ENCODE data around the gene PARD3B. TPM values are rescaled to one million over a fixed set of nuclear protein-coding genes. Genes with fewer than 3 reads are reported as not detected.

Gene PARD3B
- total RNA-seq, 2 donors from 2014 or later, result 14.7 to 25.0 TPM

DNA sequence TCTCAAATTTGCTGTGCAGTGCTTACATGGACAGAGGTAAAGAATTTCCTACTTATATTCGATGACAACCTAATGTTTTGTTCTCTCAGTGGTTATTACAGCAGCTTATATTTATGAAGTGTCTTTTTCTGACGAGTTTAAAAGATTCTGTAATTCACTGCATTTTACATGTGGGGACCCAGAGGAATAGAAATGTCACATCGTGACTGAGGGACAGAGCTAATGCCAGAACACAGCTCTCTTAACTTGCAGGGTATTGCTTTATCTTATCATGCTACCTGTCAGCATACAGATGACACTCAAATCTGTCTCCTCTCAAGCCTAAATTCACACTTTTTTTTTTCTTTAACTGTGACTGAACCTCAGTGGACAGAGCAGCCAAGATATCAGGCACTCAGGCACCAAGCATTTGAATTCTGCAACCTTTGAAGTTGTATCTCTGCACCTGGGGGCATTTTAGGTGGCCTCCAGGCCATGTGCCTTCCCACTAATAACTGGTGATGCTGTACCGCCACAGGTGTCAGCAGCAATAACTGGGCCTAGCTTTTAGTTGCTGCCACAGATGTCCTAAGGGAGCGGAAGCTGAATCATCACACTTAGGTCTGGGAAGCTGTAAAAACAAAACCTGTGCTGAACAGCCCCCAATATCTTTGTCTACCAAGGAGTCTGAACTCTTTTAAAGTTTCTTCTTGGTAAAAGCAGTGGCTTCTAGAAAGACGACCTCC lies 821.2 kb downstream of the PARD3B start:
- intact Hi-C loops (cut with DNase I), result no loop called here

DNA sequence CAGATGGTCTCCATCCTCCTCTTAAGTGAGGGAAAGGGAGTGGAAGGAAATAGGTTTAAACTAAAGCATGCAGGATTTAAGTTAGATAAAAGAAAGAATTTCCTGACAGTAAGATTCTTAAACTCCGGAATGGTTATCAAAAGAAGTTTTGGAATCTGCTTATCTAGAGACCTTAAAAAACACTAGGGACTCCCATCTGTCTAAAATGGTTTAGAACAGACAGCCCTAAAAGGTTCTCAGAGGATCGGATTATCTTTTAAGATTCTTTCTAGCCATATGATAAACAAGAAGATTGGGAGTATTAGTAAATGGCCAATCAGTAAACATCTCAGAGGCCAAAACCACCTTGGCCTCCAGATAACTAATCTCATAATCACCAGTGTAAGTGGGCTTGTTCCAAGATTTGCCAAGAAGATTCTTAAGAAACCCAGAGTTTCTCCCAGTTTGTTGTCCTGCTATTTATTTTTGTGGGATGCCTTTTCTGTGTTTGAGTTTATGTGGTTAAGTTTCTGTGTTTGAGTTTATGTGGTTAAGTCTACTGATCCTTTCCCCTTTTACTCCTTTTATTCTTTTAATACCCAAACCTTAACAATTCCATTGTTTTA lies 822.2 kb downstream of the PARD3B start:
- Histone ChIP-seq H3K27ac (no peak overlapping the region), H3K27me3 (replicated peaks; ENCODE audit: insufficient read depth) (no peaks in the 10 kb centered on the region), H3K36me3 (no peaks in the 10 kb centered on the region), H3K4me1 (replicated peaks) (no peaks in the 10 kb centered on the region), H3K4me3 (no peak overlapping the region), H3K9me3 (no peaks in the 10 kb centered on the region)
- intact Hi-C loops (cut with DNase I), result no loop called here
- no peak for DNase-seq (ENCODE audit: low spot score)
- WGBS, result 91% methylated on average over 2 of the region's 2 CpGs
- TF ChIP-seq POLR2AphosphoS5 (IDR thresholded peaks at IDR 0.05) (no peak), POLR2A (IDR thresholded peaks at IDR 0.05) (no peak)
- TF ChIP-seq, protein P1, sequence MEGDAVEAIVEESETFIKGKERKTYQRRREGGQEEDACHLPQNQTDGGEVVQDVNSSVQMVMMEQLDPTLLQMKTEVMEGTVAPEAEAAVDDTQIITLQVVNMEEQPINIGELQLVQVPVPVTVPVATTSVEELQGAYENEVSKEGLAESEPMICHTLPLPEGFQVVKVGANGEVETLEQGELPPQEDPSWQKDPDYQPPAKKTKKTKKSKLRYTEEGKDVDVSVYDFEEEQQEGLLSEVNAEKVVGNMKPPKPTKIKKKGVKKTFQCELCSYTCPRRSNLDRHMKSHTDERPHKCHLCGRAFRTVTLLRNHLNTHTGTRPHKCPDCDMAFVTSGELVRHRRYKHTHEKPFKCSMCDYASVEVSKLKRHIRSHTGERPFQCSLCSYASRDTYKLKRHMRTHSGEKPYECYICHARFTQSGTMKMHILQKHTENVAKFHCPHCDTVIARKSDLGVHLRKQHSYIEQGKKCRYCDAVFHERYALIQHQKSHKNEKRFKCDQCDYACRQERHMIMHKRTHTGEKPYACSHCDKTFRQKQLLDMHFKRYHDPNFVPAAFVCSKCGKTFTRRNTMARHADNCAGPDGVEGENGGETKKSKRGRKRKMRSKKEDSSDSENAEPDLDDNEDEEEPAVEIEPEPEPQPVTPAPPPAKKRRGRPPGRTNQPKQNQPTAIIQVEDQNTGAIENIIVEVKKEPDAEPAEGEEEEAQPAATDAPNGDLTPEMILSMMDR (IDR thresholded peaks at IDR 0.05), result no peak

More for the DNA sequence above, 821.2 kb downstream of the PARD3B start:
- Histone ChIP-seq H3K36me3 (no peaks in the 10 kb centered on the region), H3K27ac (no peak overlapping the region), H3K4me3 (no peak overlapping the region), H3K9me3 (no peaks in the 10 kb centered on the region), H3K27me3 (replicated peaks; ENCODE audit: insufficient read depth) (no peaks in the 10 kb centered on the region), H3K4me1 (replicated peaks) (no peaks in the 10 kb centered on the region)
- DNase-seq (ENCODE audit: low spot score), result no peak
- WGBS, result 89% methylated on average over 6 of the region's 6 CpGs
- TF ChIP-seq, protein P1 (IDR thresholded peaks at IDR 0.05), result no peak
- TF ChIP-seq POLR2A (IDR thresholded peaks at IDR 0.05), result no peak

DNA sequence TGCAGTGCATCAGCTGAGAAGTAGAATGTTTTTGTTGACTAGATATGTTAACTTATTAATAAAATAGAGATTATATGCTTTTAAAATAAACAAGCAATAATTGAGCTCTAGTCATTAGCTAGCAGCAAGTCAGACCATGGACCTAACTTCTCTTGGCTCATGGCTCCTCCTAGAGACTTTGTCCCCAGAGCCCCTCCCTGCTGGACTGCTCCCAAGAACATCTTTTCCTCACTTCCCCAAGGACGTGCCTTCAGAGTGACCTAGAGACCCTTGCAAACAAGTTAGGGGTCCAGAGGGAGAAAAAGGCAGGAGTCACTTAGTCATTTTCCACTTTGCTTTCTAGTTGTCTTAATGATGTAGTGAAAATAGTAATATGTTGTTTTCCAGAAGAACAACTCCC lies 824.5 kb downstream of the PARD3B start:
- no peaks in the 10 kb centered on the region for H3K4me1 ChIP-seq (replicated peaks)
- 32% methylated on average over 1 of the region's 1 CpG for WGBS
- no peak overlapping the region for H3K4me3 ChIP-seq
- no peak for TF ChIP-seq POLR2A (IDR thresholded peaks at IDR 0.05)
- TF ChIP-seq, protein P1 (IDR thresholded peaks at IDR 0.05), result no peak
- no peak overlapping the region for H3K27ac ChIP-seq
- H3K27me3 ChIP-seq (replicated peaks; ENCODE audit: insufficient read depth), result no peaks in the 10 kb centered on the region
- no peaks in the 10 kb centered on the region for H3K9me3 ChIP-seq
- no peak for DNase-seq (ENCODE audit: low spot score)
- intact Hi-C loops (cut with DNase I), result no loop called here
- no peaks in the 10 kb centered on the region for H3K36me3 ChIP-seq

DNA sequence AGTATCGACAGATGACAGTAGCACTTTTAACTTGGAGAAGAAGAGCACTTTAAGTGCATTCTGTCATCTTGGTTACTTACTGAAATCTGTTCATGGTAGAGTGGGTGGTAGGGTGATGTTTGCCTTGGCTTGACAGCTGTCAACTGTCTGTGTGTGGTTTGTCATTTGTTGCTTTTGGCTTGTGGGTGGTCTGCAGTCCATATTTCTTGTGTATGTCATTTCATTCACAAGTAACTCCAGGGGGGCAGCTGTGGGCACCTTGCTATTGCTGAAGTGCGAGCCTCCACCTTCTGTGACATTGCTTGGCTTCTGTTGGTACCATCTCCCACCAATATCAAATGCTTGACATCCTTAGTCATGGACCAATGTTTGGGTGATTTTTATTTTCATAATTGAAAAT lies 825.5 kb downstream of the PARD3B start:
- H3K36me3 ChIP-seq, result no peaks in the 10 kb centered on the region
- H3K27me3 ChIP-seq (replicated peaks; ENCODE audit: insufficient read depth), result no peaks in the 10 kb centered on the region
- no peak overlapping the region for H3K27ac ChIP-seq
- H3K4me1 ChIP-seq (replicated peaks), result no peaks in the 10 kb centered on the region
- no peaks in the 10 kb centered on the region for H3K9me3 ChIP-seq
- no peak overlapping the region for H3K4me3 ChIP-seq
- intact Hi-C loops (cut with DNase I), result no loop called here
- no peak for TF ChIP-seq POLR2A (IDR thresholded peaks at IDR 0.05)
- TF ChIP-seq POLR2AphosphoS5 (IDR thresholded peaks at IDR 0.05), result no peak
- TF ChIP-seq, protein P1 (IDR thresholded peaks at IDR 0.05), result no peak
- WGBS, result 96% methylated on average over 2 of the region's 2 CpGs
- no peak for DNase-seq (ENCODE audit: low spot score)

DNA sequence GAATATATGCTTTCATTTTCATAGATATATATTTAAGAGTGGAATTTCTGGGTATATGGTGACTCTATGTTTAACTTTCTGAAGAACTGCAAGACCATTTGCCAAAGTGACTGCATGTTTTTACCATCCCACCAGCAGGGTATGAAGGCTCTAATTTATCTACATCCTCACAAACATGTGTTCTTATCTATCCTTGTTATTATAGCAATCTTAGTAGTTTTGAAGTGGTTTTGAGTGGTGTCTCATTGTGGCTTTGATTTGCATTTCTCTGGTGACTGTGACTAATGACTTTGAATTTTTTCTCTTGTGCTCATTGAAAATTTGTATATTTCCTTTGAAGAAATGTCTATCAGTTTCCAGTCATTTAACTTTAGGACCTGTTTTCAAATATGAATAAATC lies 826.9 kb downstream of the PARD3B start:
- no peak overlapping the region for H3K4me3 ChIP-seq
- TF ChIP-seq POLR2AphosphoS5 (IDR thresholded peaks at IDR 0.05), result no peak
- TF ChIP-seq, protein P1 (IDR thresholded peaks at IDR 0.05), result no peak
- TF ChIP-seq POLR2A (IDR thresholded peaks at IDR 0.05), result no peak
- no peaks in the 10 kb centered on the region for H3K4me1 ChIP-seq (replicated peaks)
- H3K9me3 ChIP-seq, result no peaks in the 10 kb centered on the region
- H3K36me3 ChIP-seq, result no peaks in the 10 kb centered on the region
- DNase-seq (ENCODE audit: low spot score), result no peak
- H3K27ac ChIP-seq, result no peak overlapping the region
- no peaks in the 10 kb centered on the region for H3K27me3 ChIP-seq (replicated peaks; ENCODE audit: insufficient read depth)
- intact Hi-C loops (cut with DNase I), result no loop called here

Data from prostate gland (tissue), 2 donors.